HEK293 (cell line): ENCODE results near the gene LCAT.

Experiments used
- ZNF10 ChIP-seq: fragments of 450-650 bp; formaldehyde crosslinking; IDR thresholded peaks from 2 replicates; pipeline ENCODE4 v1.5.1; 2017; ENCODE audit warnings: missing biosample characterization, missing genetic modification characterization
- ZNF24 ChIP-seq: fragments of 450-650 bp; formaldehyde crosslinking; IDR thresholded peaks from 2 replicates; pipeline ENCODE4 v1.5.1; 2016; ENCODE audit warnings: missing biosample characterization, missing genetic modification characterization
- ZNF777 ChIP-seq: fragments of 450-650 bp; formaldehyde crosslinking; IDR thresholded peaks from 2 replicates; pipeline ENCODE4 v1.5.1; 2017; ENCODE audit warnings: missing biosample characterization, missing genetic modification characterization, borderline replicate concordance
- TF ChIP-seq, protein P1 (sequence below): fragments of 450-650 bp; formaldehyde crosslinking; IDR thresholded peaks from 2 replicates; pipeline ENCODE4 v1.5.1; 2016; ENCODE audit warnings: missing biosample characterization, missing genetic modification characterization
- TF ChIP-seq, protein P2 (sequence below): fragments of 450-650 bp; formaldehyde crosslinking; IDR thresholded peaks from 2 replicates; pipeline ENCODE4 v1.5.1; 2016; ENCODE audit warnings: missing biosample characterization, missing genetic modification characterization

DNA sequence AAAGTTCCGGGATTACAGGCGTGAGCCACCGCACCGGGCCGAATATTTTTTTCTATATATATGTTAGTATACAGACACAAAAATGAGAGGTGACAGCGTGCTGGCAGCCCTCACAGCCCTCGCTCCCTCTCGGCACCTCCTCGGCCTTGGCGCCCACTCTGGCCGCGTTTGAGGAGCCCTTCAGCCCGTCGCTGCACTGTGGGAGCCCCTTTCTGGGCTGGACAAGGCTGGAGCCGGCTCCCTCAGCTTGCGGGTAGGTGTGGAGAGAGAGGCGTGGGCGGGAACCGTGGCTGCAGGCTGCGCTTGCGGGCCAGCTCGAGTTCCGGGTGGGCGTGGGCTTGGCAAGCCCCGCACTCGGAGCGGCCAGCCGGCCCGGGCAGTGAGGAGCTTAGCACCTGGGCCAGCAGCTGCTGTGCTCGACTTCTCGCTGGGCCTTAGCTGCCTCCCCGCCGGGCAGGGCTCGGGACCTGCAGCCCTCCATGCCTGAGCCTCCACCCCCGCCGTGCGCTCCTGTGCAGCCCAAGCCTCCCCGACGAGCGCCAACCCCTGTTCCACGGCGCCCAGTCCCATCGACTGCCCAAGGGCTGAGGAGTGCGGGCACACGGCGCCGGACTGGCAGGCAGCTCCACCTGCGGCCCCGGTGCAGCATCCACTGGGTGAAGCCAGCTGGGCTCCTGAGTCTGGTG, 38.2 kb upstream of the LCAT start:
- TF ChIP-seq, protein P1, sequence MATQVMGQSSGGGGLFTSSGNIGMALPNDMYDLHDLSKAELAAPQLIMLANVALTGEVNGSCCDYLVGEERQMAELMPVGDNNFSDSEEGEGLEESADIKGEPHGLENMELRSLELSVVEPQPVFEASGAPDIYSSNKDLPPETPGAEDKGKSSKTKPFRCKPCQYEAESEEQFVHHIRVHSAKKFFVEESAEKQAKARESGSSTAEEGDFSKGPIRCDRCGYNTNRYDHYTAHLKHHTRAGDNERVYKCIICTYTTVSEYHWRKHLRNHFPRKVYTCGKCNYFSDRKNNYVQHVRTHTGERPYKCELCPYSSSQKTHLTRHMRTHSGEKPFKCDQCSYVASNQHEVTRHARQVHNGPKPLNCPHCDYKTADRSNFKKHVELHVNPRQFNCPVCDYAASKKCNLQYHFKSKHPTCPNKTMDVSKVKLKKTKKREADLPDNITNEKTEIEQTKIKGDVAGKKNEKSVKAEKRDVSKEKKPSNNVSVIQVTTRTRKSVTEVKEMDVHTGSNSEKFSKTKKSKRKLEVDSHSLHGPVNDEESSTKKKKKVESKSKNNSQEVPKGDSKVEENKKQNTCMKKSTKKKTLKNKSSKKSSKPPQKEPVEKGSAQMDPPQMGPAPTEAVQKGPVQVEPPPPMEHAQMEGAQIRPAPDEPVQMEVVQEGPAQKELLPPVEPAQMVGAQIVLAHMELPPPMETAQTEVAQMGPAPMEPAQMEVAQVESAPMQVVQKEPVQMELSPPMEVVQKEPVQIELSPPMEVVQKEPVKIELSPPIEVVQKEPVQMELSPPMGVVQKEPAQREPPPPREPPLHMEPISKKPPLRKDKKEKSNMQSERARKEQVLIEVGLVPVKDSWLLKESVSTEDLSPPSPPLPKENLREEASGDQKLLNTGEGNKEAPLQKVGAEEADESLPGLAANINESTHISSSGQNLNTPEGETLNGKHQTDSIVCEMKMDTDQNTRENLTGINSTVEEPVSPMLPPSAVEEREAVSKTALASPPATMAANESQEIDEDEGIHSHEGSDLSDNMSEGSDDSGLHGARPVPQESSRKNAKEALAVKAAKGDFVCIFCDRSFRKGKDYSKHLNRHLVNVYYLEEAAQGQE (tag by site-specific recombination), result no peak
- TF ChIP-seq ZNF24 (tag by site-specific recombination), result no peak
- no peak for TF ChIP-seq ZNF10 (tag by site-specific recombination)
- TF ChIP-seq, protein P2, sequence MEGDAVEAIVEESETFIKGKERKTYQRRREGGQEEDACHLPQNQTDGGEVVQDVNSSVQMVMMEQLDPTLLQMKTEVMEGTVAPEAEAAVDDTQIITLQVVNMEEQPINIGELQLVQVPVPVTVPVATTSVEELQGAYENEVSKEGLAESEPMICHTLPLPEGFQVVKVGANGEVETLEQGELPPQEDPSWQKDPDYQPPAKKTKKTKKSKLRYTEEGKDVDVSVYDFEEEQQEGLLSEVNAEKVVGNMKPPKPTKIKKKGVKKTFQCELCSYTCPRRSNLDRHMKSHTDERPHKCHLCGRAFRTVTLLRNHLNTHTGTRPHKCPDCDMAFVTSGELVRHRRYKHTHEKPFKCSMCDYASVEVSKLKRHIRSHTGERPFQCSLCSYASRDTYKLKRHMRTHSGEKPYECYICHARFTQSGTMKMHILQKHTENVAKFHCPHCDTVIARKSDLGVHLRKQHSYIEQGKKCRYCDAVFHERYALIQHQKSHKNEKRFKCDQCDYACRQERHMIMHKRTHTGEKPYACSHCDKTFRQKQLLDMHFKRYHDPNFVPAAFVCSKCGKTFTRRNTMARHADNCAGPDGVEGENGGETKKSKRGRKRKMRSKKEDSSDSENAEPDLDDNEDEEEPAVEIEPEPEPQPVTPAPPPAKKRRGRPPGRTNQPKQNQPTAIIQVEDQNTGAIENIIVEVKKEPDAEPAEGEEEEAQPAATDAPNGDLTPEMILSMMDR, result no peak
- no peak for TF ChIP-seq ZNF777 (tag by site-specific recombination)
